MM.1S (cell line): ENCODE measurements around the gene MYL5.

Experiments
- EZH2 ChIP-seq: fragments of 300-600 bp; sonication (generic); optimal IDR thresholded peaks from 2 replicates; pipeline ENCODE3; 2017; ENCODE audit warnings: low read depth, mild to moderate bottlenecking, antibody characterized with exemption, low read length, mixed read lengths
- EZH2phosphoT487 ChIP-seq: fragments of 300-600 bp; sonication (generic); IDR thresholded peaks from 2 replicates; pipeline ENCODE4 v1.6.1; 2018; ENCODE audit warnings: antibody characterized with exemption, low read length
- TF ChIP-seq, protein P1 (sequence below): fragments of 300-600 bp; sonication (generic); IDR thresholded peaks from 2 replicates; pipeline ENCODE4 v1.5.1; 2016; ENCODE audit warnings: antibody characterized with exemption, low read length, mixed read lengths

DNA sequence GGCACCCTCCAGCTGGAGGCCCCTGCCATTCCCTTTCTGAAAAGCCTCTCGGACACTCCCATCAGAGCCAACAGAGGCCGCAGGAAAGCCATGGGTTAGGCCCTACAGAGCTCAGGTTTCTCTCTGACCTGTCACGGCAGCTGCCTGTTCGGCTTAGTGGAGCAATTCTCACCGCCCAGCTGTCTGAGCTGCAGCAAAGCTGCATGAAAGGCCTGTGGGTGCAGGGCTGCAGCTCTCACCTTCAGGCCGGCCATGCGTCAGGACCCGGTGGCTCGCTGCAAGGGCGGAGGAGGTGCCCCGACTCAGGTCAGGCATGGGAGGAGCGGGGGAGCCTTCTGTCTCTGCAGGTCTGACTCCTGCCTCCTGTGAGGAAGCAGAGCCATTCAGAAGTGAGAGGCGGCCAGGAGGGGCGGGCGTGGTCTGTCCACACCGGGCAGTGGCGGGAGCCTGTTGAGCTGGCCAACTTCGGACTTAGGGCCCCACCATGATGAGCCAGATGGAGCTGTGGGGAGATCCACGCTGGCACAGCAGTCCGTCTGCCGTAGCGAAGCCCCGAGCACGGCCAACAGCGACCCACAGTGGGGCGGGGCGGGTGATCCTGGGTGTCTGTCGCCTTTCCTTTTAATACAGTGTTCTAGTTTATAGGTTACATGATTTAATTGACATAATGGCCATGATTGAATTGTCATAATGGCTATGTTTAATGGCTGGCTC lies 25.6 kb upstream of the MYL5 start:
- TF ChIP-seq, protein P1, sequence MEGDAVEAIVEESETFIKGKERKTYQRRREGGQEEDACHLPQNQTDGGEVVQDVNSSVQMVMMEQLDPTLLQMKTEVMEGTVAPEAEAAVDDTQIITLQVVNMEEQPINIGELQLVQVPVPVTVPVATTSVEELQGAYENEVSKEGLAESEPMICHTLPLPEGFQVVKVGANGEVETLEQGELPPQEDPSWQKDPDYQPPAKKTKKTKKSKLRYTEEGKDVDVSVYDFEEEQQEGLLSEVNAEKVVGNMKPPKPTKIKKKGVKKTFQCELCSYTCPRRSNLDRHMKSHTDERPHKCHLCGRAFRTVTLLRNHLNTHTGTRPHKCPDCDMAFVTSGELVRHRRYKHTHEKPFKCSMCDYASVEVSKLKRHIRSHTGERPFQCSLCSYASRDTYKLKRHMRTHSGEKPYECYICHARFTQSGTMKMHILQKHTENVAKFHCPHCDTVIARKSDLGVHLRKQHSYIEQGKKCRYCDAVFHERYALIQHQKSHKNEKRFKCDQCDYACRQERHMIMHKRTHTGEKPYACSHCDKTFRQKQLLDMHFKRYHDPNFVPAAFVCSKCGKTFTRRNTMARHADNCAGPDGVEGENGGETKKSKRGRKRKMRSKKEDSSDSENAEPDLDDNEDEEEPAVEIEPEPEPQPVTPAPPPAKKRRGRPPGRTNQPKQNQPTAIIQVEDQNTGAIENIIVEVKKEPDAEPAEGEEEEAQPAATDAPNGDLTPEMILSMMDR: no peak
- TF ChIP-seq EZH2: no peak
- no peak for TF ChIP-seq EZH2phosphoT487
